A549 (cell line): ENCODE data around the gene PTPRK. TPM values are rescaled to one million over a fixed set of nuclear protein-coding genes. Genes with fewer than 3 reads are reported as not detected.
"Not testable (repeated sequence)": the region's sequence is repeated elsewhere in the genome, so short reads cannot be mapped to it uniquely, and the experiment has no call there.

Experiments used
- ATAC-seq, 2 experiments: fragments of 200-7000 bp in 1 of 2; fragments of >200 bp in 1 of 2; cut with Nextera tagmentation in 1 of 2; cut with Tn5 transposase in 1 of 2; 3 replicates each; pipeline versions ENCODE4 v1.8.0 to v1.9.1; 2018 to 2020; ENCODE audit warnings: mild to moderate bottlenecking in 1 of 2, moderate library complexity in 1 of 2
- CTCF ChIA-PET: fragments of 300-600 bp; sonication (Branson Sonifier 250); formaldehyde crosslinking; extraction: SDS; loops from one replicate; lab custom pipeline; 2021; ENCODE audit warnings: antibody characterized with exemption, inconsistent platforms; lab: Yijun Ruan, JAX
- POLR2A ChIA-PET: fragments of 350-600 bp; formaldehyde crosslinking; extraction: SDS; loops from one replicate; lab custom pipeline; 2021; ENCODE audit warnings: antibody characterized with exemption, inconsistent platforms; lab: Yijun Ruan, JAX
- DNase-seq, 2 experiments: peaks; one replicate each; pipeline versions ENCODE4 v3.0.0 to v3.0.0-alpha.2; 2011 to 2016; ENCODE audit warnings: low read depth in 1 of 2, low spot score in 1 of 2
- FAIRE-seq: peaks from 2 replicates; lab custom pipeline; 2011; peaks lifted over from hg19 to GRCh38; lab: Jason Lieb, UNC
- H3K27ac ChIP-seq, 2 experiments: fragments of >200 bp; sonication (Bioruptor Twin); formaldehyde crosslinking; 3 replicates each; pipeline ENCODE4 v1.5.1; 2016 to 2017
- H3K4me1 ChIP-seq: fragments of >200 bp; sonication (Bioruptor Twin); formaldehyde crosslinking; 3 replicates; pipeline ENCODE4 v1.6.1; 2016
- H3K4me2 ChIP-seq: fragments of >200 bp; sonication (Bioruptor Twin); formaldehyde crosslinking; 3 replicates; pipeline ENCODE4 v1.6.1; 2016
- H3K4me3 ChIP-seq: fragments of >200 bp; sonication (Bioruptor Twin); formaldehyde crosslinking; 3 replicates; pipeline ENCODE4 v1.5.1; 2016
- H3K9me3 ChIP-seq: fragments of >200 bp; sonication (Bioruptor Twin); formaldehyde crosslinking; 3 replicates; pipeline ENCODE4 v1.6.1; 2016
- CBX8 ChIP-seq: fragments of 200-600 bp; sonication (generic); IDR thresholded peaks from 2 replicates; pipeline ENCODE4 v1.6.1; 2016
- E2F6 ChIP-seq: IDR thresholded peaks from 2 replicates; pipeline ENCODE4 v1.6.1; 2012; ENCODE audit warnings: low read depth, borderline replicate concordance
- EHF ChIP-seq: fragments of 250-450 bp; sonication (Bioruptor Pico); IDR thresholded peaks from 2 replicates; pipeline ENCODE4 v1.5.0; 2020; ENCODE audit warnings: mild to moderate bottlenecking
- ESRRA ChIP-seq: fragments of 150-350 bp; IDR thresholded peaks from 2 replicates; pipeline ENCODE4 v1.6.1; 2014; ENCODE audit warnings: mild to moderate bottlenecking, low read length, borderline replicate concordance
- FOXS1 ChIP-seq: fragments of 250-450 bp; sonication (Bioruptor Pico); IDR thresholded peaks from 2 replicates; pipeline ENCODE4 v1.5.0; 2020; ENCODE audit warnings: mild to moderate bottlenecking, moderate library complexity
- GATA3 ChIP-seq: IDR thresholded peaks from 2 replicates; pipeline ENCODE4 v1.6.1; 2012; ENCODE audit warnings: borderline replicate concordance
- HEYL ChIP-seq: fragments of 250-450 bp; sonication (Bioruptor Pico); IDR thresholded peaks from 2 replicates; pipeline ENCODE4 v1.8.0; 2021; ENCODE audit warnings: mild to moderate bottlenecking, moderate library complexity
- HMGXB4 ChIP-seq: fragments of 250-450 bp; sonication (Bioruptor Pico); IDR thresholded peaks from 2 replicates; pipeline ENCODE4 v1.5.0; 2021; ENCODE audit warnings: mild to moderate bottlenecking, moderate library complexity, borderline replicate concordance
- HOXA7 ChIP-seq: fragments of 250-450 bp; sonication (Bioruptor Pico); IDR thresholded peaks from 2 replicates; pipeline ENCODE4 v1.5.0; 2020; ENCODE audit warnings: mild to moderate bottlenecking, moderate library complexity
- HOXB13 ChIP-seq: fragments of 250-450 bp; sonication (Bioruptor Pico); IDR thresholded peaks from 2 replicates; pipeline ENCODE4 v1.5.0; 2020; ENCODE audit warnings: low read depth, mild to moderate bottlenecking, moderate library complexity
- JUNB ChIP-seq: fragments of >200 bp; sonication (Bioruptor Twin); formaldehyde crosslinking; IDR thresholded peaks from 2 replicates; pipeline ENCODE4 v1.6.1; 2016
- MAX ChIP-seq: IDR thresholded peaks from 2 replicates; pipeline ENCODE4 v1.6.1; 2012
- MAZ ChIP-seq: fragments of 150-350 bp; IDR thresholded peaks from 2 replicates; pipeline ENCODE4 v1.6.1; 2014; ENCODE audit warnings: antibody characterized with exemption, low read depth, low read length, borderline replicate concordance
- NR3C1 ChIP-seq: fragments of >200 bp; sonication (Bioruptor Twin); formaldehyde crosslinking; IDR thresholded peaks from 3 replicates; pipeline ENCODE4 v1.6.1; 2017
- PHF8 ChIP-seq: fragments of 200-600 bp; sonication (generic); IDR thresholded peaks from 2 replicates; pipeline ENCODE4 v1.6.1; 2016; ENCODE audit warnings: low read depth, mild to moderate bottlenecking, antibody characterized with exemption, moderate library complexity, borderline replicate concordance
- RAD21 ChIP-seq, 2 experiments: fragments of >200 bp in 1 of 2; sonication (Bioruptor Twin) in 1 of 2; formaldehyde crosslinking in 1 of 2; IDR thresholded peaks in 1 of 2; conservative IDR thresholded peaks in 1 of 2; 2 replicates in 1 of 2; 3 replicates in 1 of 2; pipeline ENCODE4 v1.6.1; 2012 to 2018; ENCODE audit warnings: inconsistent platforms in 1 of 2
- RCOR1 ChIP-seq: fragments of 150-350 bp; IDR thresholded peaks from 2 replicates; pipeline ENCODE4 v1.6.1; 2014; ENCODE audit warnings: antibody characterized with exemption, low read length, low read depth
- REST ChIP-seq: fragments of 200-600 bp; sonication (generic); IDR thresholded peaks from 2 replicates; pipeline ENCODE4 v1.6.1; 2016; ENCODE audit warnings: antibody characterized with exemption, mild to moderate bottlenecking, moderate library complexity
- RFX5 ChIP-seq: fragments of 450-650 bp; IDR thresholded peaks from 2 replicates; pipeline ENCODE4 v1.7.1; 2014; ENCODE audit warnings: antibody characterized with exemption, mild to moderate bottlenecking, moderate library complexity
- RNF2 ChIP-seq: fragments of 200-600 bp; sonication (generic); IDR thresholded peaks from 2 replicates; pipeline ENCODE4 v1.6.1; 2016; ENCODE audit warnings: low read depth, mild to moderate bottlenecking, antibody characterized with exemption, moderate library complexity, borderline replicate concordance
- SMC3 ChIP-seq: fragments of >200 bp; sonication (Bioruptor Twin); formaldehyde crosslinking; IDR thresholded peaks from 3 replicates; pipeline ENCODE4 v1.6.1; 2018; ENCODE audit warnings: inconsistent platforms
- USF2 ChIP-seq: fragments of 450-650 bp; IDR thresholded peaks from 2 replicates; pipeline ENCODE4 v1.6.1; 2014; ENCODE audit warnings: antibody characterized with exemption
- ZC3H11A ChIP-seq: fragments of 450-650 bp; IDR thresholded peaks from 2 replicates; pipeline ENCODE4 v1.6.1; 2014; ENCODE audit warnings: antibody characterized with exemption, mild to moderate bottlenecking
- ZNF302 ChIP-seq: fragments of 250-450 bp; sonication (Bioruptor Pico); IDR thresholded peaks from 2 replicates; pipeline ENCODE4 v1.9.0; 2021; ENCODE audit warnings: inconsistent platforms, mild to moderate bottlenecking, moderate library complexity
- WGBS: methylation state at CpG from one replicate; pipeline ENCODE4 v1.1.6; 2017; ENCODE audit errors: missing lambda C conversion rate; 5-methylcytosine and 5-hydroxymethylcytosine counted together
- polyA plus RNA-seq, 4 experiments: library from polyadenylated mRNA; depleted of rRNA in 3 of 4; stranded (reverse); fragments of >200 nt; fragmentation: RNase III in 1 of 4; extraction: RNeasy Plus Mini Kit Qiagen cat#74134 plus additional on column Dnase treatment in 1 of 4; gene quantifications; 2 replicates in 3 of 4; 3 replicates in 1 of 4; pipeline ENCODE4 v1.2.3, GENCODE V29; 2011 to 2017

The PTPRK gene
- polyA plus RNA-seq, 2 of the 4 experiments (the other 2 are of a cell fraction): 14.4 to 16.1 TPM

- FAIRE-seq (no peak), DNase-seq (no peak), ATAC-seq (no peak)
- Histone ChIP-seq H3K9me3 (no peaks in the 10 kb centered on the region), H3K4me2 (no peak overlapping the region), H3K4me1 (peaks cover 5% of the 10 kb centered on the region), H3K4me3 (no peak overlapping the region), H3K27ac (no peak overlapping the region)
- TF ChIP-seq ZC3H11A: no peak
- TF ChIP-seq E2F6: no peak
- no peak for TF ChIP-seq CBX8
- no peak for TF ChIP-seq HEYL (CRISPR knock-in tag)
- TF ChIP-seq SMC3: no peak
- no peak for TF ChIP-seq REST
- no peak for TF ChIP-seq HOXA7
- no peak for TF ChIP-seq RFX5
- TF ChIP-seq NR3C1: no peak
- no peak for TF ChIP-seq ZNF302
- no peak for TF ChIP-seq RAD21 (conservative IDR thresholded peaks at IDR 0.05 in 1 of 2, IDR thresholded peaks at IDR 0.05 in 1 of 2)
- no peak for TF ChIP-seq EHF (CRISPR knock-in tag)
- TF ChIP-seq HOXB13 (CRISPR knock-in tag): no peak
- TF ChIP-seq HMGXB4: no peak
- no peak for TF ChIP-seq MAZ
- ChIA-PET POLR2A (no interaction called here), CTCF (no interaction called here)
Observed at GRCh38 chr6:128438393-128438792, 82.0 kb downstream of the PTPRK start.

GRCh38 chr6:128437685-128438084, 82.7 kb downstream of the PTPRK start:
- ChIA-PET CTCF (no interaction called here), POLR2A (no interaction called here)
- ATAC-seq: no peak
- Histone ChIP-seq H3K4me1 (peaks cover 5% of the 10 kb centered on the region; the same call in 2 of the 3 replicates), H3K9me3 (no peaks in the 10 kb centered on the region), H3K4me3 (no peak overlapping the region), H3K27ac (no peak overlapping the region), H3K4me2 (no peak overlapping the region)
- FAIRE-seq: no peak
- whole genome bisulfite sequencing: 87% methylated on average over 10 of the region's 10 CpGs
- no peak for DNase-seq
- TF ChIP-seq HMGXB4 (no peak), MAZ (no peak), FOXS1 (no peak), MAX (no peak), GATA3 (no peak), HEYL (CRISPR knock-in tag) (no peak), ESRRA (no peak), RNF2 (no peak), USF2 (no peak), JUNB (no peak), PHF8 (no peak), RCOR1 (no peak)

GRCh38 chr6:128434752-128435151, 85.6 kb downstream of the PTPRK start:
- CTCF ChIA-PET, FAIRE-seq, H3K9me3 ChIP-seq, H3K4me3 ChIP-seq, ATAC-seq, DNase-seq, POLR2A ChIA-PET, H3K27ac ChIP-seq, H3K4me2 ChIP-seq: not testable (repeated sequence)
- 79% methylated on average over 1 of the region's 1 CpG for WGBS
- H3K4me1 ChIP-seq: peaks cover 14% of the 10 kb centered on the region
